SKM-1 treated with dmso at 0.1 percent for 144 hours (cell line): ENCODE measurements around the gene DHRS3.

ENCODE experiments used
- DNase-seq: peaks from one replicate; lab custom pipeline; 2025; ENCODE audit not compliant: unreplicated experiment; lab: John Stamatoyannopoulos, UW

The DHRS3 gene

DNA sequence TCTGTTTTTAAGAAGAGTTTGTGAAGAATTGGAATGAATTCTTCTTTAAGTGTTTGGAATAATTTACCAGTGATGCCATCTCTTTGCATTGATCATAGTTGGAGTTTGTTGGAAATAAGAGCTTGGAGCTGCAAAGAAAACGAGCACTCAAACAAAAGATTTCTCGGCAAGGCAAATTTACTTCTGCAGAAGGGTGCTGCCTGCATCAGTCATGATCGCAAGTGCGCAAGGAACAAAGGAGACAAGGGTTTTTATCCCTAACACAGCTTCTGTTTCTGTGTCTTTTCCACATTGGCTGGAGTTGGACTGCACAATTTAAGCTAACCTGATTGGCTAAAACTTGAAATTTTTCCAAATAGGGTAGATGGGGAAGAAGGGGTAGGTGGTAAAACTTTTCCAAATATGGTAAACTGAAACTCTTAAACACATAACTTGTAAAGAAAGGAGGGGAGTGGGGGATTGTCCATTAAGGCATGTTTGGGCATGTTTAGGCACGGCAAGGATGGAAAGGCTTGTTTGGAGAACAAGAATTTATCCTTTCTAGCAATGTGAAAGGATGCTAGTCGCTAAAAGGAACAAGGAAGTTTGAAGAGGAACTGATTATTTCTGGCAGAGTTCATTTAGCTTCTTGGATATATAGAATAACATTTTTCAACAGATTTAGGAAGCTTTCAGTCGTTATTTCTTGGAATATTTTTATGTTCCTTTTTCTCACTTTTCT, 22.4 kb upstream of the DHRS3 start:
- peak; percentile 47 for DNase-seq

DNA sequence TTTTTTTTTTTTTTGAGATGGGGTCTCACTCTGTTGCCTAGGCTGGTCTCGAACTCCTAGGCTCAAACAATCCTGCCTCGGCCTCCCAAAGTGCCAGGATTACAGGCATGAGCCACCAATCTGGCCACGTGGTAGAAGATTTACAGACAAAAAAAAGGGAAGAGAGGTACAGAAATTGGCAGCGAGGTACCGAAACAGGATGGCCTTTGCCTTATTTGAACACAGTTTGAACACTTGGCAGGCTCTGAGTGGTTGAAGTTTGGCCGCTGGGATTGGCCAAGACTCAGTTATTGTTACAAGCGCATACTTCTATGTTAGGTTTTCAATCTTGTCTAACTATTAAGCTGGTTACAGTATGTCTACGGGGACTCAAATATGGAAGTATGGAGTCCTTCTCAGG, 19.7 kb upstream of the DHRS3 start:
- DNase-seq: no peak

DNA sequence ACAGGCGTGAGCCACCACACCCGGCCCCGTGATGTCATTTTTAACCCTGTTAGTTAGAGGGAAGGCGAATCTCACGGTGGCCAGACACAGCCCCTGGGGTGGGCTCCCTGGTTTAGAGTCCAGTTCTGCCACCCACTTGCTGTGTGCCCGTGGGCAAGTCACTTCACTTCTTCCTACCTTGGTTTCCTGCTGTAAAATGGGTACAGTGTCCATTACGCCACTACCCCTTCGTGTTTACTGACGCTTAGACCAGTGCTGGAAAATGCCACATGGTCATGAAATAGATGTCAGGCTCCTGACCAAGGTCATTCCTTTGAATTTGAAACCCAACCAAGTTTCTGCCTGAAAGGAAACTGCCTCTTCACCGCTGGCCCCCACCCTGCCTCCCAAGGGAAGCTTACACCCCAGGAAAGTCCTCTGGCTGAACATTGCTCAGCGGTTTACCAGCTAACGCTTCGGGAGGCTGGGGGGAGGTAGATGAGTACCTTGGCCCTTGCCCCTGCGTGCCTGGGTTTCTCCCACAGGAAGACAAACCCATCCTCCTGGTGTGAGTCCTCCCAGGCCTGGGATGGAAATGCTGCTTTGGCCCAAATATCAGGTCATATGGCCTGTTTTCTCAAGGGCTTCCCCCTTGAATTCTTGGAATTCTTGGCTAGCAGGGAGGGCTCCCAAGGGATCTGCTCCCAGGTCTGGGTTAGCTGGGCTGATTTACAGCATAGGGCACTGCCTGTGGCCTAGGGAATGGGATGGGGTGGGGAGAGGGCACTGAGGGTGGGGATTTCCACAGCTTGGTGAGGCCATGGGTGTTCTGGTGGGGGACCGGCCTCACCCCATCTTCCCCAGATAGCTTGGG, 18.3 kb upstream of the DHRS3 start:
- DNase-seq: no peak

DNA sequence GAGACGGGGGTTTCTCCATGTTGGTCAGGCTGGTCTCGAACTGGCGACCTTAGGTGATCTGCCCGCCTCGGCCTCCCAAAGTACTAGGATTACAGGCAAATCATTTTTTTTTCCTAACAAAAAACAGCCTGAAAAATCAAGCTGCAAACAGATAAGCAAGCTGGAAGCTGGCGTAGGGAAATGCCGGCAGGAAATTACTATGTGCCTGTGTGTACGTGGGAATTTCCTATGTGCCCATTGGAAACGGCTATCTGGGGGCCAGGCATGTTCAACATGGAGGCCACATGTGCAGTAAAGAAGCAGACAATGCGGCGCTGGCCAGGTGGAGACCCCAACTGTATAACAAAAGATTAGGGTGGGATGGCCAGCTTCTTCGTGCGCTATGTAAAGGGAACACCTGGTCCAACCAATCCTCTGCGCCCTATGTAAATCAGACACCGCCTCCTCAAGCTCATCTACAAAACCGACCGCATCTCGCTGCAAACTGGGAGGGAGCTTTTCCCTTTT, 16.7 kb upstream of the DHRS3 start:
- no peak for DNase-seq

DNA sequence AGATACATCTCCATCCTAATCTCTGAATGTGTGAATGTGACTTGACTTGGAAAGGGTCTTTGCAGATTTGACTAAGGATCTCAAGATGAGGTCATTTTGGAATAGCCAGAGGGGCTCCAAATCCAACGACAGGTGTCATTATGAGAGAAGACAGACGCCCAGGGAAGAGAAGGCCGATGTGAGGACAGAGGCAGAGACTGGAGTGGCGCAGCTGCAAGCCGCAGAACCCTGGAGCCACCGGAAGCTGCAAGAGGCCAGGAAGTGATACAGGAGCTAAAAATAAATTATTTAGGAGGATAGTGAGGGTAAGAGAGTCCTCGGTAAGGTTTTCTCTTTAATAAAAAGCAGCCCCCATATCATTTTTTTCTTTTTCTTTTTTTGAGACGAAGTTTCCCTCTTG, 16.1 kb upstream of the DHRS3 start:
- DNase-seq: no peak

DNA sequence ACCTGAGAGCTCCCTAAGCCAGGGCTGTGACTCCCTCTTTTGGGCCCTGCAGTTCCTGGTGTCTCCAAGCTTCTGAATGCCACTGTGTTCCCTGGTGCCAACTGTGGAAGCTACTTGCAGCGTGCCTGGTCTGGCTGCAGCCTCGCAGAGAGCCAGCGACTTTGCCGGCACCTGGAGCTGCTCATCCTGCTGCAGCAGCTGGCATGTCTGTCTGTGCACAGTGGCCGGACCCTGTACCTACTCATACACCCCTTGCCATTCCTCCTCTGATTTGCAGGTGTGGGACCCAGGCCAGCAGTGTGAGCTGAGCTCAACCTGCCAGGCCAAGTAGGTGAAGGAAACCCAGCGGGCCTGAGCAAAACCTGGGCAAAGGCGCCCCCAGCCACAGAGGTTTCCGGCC, 13.6 kb upstream of the DHRS3 start:
- no peak for DNase-seq

DNA sequence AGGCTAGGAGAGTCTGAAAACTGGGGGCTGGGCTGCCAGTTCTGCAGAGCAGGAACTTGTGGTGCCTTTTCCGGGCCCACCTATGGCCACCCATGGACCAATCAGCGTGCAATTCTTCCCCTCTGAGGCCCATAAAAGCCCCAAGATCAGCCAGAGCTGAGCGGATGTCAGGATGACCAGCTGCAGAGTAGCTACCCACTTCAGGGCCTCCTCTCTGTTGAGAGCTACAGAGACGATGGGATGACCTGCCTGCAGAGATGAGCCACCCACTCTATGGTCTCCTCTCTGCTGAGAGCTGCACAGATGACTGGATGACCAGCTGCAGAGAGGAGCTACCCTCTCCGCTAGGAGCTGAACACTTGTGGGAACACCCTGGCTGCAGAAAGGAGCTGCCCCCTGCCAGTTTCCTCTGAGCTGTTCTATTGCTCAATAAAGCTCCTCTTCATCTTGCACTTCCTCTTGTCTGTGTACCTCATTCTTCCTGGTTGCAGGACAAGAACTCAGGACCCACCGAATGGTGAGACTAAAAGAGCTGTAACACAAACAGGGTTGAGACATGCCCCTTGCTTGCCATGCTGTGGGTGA, 13.0 kb upstream of the DHRS3 start:
- peak; percentile 81 for DNase-seq

DNA sequence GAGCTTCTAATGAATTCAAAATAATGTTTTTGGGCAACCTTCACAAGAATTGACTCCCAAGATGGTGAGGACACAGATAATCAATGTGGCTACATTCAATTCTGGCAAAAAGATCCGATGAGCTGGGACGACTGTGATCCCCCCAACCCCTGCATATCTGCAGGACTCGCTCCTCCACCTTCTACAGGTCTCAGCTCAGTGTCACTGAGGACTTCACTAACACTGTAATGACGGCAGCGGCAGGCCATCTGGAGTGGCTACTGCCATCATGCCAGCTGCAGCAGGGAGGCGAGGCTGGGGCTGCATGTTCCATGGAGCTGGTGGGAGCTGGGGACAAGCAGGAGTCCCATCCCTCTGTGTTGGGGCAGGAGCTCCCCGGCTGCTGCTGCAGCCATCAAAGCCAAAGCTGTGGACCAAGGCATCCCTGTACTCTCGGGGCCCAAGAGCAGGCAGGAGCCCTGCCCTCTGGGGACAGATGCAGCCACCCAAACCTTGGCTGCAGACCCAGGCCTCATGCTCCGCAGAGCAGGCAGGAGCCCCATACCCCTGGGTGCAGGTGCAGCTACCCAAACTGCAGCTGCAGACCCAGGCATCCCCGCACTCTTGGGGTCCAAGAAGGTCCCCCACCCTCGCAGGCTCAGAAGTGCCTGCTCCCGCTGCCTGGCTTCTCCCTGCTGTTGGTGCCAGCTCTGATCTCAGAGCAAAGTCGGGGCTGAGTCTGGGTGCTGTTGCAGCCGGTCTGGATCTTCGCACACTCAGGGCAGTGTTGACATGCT, 12.2 kb upstream of the DHRS3 start:
- DNase-seq: no peak

DNA sequence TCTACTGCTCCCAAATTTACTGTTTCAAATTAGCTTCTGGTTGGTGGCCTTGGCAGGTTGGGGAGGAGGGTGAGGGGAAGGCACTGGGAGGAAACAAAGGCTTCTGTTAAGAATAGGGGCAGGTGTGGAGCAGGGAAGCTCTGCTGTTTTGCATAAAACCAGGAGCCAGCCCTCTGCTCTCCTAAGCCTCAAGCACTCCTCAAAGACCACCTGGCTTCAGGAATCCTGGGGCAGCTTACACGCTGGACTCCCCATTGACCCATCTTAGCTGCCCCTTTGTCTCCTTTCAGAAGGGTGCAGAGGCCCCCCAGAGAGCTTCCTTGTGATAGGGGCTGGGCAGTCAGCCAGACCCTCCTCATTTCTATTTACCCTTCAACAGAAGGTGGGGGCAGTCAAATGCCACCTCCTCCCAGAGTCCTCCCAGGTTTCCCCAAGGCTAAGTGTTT, 11.5 kb upstream of the DHRS3 start:
- DNase-seq: no peak

DNA sequence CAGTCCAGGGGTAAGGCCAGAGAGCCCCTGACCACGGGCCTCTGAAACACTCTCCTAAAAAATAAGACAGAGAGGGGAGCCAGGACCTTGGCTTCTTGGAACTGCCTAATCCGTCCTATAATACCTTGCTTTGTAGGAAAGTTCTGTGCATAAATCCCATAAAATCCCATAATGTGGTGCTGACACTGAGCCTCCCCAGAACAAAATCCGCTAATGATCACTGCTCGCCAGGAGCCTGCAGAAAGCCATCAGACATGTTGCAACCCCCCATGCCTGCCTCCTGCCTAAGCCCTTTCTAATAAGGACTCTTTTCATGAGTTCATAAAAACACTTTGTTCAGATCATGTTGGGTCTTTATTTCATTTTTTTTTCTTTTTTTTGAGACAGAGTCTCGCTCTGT, 9.3 kb upstream of the DHRS3 start:
- DNase-seq: no peak

DNA sequence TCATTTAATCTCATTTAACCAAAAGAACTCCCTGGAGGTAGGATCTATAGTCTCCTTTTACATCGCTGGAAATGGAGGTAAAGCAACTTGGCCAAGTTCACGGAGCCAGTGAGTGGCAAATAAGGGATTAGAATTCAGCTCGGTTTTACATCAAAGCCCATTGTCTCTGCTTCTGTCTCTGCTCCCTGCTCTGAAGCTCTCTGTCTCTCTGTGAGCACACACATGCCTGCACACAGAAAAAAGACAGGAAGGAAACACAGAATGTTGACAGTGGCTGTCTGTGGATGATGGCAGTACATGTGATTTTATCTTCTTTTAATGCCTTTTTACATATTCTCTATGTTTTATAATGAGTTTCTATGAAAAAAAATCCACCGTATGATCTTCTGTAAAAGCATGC, 8.9 kb upstream of the DHRS3 start:
- no peak for DNase-seq

DNA sequence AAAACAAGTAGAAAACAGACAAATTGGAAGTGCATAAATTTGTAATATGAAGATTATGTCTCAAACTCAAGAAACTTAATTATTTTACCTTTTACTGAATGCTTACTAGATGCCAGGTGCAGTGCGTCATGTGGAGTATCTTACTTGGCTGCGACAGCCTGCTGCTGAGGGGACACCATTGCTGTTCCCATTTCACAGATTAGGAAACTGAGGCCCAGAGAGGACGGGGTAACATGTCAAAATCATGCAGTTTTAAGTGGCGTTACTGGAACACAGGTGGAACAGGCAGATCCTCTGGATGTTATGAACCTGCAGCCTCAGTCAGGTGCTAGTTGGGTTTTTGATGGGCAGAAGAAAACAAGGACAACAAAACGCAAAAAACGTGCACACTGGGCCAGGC, 7.3 kb upstream of the DHRS3 start:
- no peak for DNase-seq

DNA sequence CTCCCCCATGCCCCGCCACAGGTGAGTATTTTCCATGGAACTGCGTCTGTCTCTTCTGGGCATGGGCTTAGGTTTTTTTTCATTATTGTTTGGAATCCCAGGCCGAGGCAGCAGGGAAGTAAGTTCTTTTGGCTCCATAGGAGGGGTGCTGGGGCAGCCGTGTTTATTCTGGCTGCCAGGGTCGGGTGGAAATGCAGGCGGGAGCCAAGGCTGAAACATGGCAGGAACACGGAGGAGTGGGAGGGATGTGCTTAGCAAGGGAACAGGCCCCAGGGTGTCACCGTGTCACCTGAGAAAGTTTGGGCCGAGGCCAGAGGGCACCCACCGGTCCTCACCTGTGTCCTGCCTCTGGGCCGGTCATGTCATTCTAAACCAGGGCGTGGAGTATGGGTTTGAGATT, 4.5 kb upstream of the DHRS3 start:
- no peak for DNase-seq

DNA sequence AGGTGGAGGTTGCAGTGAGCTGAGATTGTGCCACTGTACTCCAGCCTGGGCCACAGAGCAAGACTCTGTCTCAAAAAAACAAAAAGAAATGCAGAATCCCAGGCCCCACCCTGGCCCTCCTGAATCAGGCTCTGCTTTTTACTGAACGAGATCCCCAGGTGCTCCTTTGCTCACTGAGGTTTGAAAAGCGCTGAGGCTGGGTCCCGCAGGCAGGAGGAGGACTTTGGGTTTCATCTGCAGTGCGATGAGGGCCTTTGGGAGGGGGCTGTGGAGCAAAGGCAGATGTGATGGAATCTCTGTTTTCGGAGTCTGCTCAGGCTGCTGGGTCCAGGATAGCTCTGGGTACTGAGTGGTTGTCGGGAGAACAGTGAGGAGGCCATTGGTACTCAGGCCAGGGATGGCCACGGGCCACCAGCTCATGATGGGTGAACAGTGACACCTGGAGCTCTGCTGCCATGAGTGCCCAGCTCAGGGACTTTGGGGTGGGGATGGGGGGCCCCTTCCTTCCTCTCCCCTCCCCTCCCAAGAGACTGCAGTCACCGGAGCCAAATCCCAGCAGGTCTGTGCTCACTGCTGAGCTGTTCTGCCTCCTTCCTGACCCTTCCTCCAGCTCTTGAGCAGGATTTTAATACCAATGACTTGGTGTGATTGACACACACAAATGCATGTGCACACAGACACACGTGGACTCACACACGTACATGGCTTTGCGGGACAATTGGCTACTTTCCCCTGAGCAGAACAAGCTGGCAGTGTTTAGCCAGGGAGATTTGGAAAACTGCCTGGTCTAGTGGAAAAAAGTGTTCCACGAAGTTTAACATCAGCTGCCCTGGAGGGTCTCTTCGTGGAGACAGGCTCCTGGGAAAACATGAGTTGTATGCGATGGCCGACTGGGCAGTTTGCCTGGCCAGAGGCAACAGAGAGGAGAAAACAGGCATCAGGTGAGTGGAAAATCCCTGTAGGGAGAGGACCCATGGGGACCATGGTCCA, 3.6 kb upstream of the DHRS3 start:
- no peak for DNase-seq

DNA sequence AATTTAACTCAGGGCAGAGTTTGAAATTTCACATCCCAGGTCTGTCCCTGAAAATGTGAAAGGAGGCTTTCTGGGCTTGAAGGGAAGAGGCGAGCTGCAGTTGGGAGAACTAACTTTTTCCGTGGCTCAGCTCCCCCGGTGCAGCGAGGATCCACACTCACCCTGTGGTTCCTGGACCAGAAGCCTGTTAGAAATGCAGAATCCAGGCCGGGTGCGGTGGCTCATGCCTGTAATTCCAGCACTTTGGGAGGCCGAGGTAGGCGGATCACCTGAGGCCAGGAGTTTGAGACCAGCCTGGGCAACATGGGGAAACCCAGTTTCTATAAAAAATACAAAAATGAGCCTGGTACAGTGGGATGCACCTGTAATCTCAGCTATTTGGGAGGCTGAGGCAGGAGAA, 2.9 kb upstream of the DHRS3 start:
- DNase-seq: no peak

DNA sequence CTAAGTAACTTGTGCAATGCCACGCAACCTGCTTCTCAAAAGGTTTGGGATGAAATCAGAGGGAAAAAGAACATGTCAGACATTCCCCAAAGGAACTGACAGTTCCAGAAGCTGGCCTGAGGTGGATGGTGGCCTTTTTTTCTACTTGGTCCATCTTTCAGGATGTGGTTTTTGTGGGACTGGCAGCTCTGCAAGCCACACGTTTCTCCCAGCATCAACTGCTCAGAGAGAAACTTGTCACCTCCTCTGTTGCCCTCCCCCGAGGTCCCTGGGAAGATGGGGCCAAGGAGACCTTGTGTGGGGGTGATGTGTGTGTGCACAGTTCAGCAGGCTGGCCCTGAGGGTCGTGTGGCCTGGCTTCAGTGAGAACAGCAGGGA, 2.5 kb upstream of the DHRS3 start:
- peak; percentile 25 for DNase-seq

DNA sequence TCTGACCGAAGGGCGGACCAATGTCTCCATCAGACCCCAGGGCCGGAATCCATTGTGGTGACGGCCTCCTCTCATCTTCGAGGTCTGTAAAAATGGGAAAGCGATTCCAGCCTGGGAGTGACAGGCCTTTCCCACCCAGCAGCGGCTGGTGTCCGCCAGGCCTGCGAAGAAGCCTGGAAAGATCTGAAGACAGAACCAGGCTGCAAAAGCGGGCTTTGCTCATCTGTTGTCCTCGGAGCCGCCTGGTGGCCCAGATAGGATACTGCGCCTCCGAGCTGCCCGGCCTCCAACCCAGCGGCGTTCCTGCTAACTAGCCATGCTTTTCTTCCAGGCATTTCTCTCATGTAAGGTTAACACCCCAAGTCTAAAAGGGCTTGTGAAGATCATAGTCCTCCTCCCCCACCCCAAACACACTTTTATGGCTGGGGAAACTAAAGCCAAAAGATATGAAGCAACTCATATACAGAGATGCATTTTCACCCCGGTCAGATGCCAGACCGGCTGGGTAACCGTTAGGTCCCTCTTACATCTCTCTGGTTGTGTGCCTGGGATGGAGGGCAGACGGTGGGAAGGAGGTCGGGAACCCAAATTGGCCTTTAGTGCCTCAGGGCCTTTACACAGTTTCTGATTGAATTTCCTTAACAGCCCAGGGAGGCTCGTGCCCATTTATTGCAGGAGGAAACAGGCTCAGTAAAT, 1.9 kb upstream of the DHRS3 start:
- peak; percentile 72 for DNase-seq

DNA sequence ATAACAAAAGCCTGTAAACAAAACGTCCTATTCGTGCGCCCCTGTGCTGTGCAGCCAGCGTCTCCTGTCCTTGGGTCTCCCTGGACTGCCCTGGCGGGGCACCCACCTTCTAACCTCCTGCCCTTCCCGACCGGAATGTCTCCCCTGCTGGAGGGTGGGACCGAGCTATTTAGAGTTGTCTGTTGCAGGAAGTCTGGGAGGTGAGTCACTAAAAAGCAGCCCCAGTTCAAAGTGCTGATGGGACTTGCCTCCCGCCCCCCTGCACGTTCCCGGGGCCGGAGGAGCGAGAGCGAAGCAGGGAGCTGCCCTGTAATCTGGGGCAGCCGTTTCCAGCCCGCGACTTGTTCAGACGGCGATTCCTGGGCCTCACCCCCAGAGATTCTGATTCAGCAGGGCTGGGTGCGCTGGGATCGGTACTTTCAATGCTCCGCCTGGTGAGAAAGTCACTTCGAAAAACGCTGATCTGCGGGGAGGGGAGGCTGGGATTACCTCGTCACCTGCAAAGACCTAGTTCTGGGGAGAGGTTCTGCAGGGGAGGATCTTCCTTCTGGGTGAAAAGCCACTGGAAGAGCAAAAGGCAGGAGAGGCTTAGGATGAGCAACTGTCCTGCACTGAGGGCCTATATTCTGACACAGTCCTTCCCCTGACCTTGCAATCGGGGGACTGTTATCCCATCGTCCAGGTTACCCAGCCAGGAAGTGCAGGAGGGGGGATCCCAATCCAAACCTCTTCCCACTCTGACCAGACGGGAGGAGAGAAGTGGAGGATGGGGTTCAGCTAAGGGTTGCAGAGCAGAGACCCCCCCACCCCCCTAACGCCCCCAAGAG, 1.2 kb upstream of the DHRS3 start:
- peak; percentile 33 for DNase-seq

DNA sequence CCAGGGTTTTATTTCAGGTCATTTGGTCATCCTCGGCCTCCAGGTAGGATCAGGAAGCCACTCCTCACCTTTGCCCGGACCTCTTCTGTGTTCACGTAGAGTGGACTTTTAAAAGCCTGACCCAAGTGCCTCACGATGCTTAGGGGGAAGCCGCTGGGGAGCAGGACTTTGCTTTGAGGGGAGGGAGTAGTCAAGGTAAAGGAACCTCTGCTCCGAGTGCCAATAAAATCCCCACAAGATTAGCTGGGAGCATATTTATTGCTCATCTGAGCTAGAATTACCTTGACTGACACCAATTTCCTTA, 603 bp upstream of the DHRS3 start:
- no peak for DNase-seq
